Uterus (tissue), 2 donors: ENCODE data around the gene GSG1L.

Experiments
- CTCF ChIP-seq, 4 experiments: fragments of 200-600 bp in 2 of 4; fragments of 450-650 bp in 2 of 4; sonication (generic) in 2 of 4; IDR thresholded peaks; one replicate each; pipeline ENCODE4 v1.5.1; 2016 to 2019; ENCODE audit warnings: antibody characterized with exemption in 4 of 4, mild to moderate bottlenecking in 2 of 4, moderate library complexity in 1 of 4
- POLR2A ChIP-seq, 2 donors: fragments of 450-650 bp; IDR thresholded peaks; one replicate each; pipeline ENCODE4 v1.6.1; 2016; ENCODE audit warnings: antibody characterized with exemption in 2 of 2, mild to moderate bottlenecking in 1 of 2, moderate library complexity in 1 of 2

GRCh38 chr16:27746076-27746855 lies 317.2 kb downstream of the GSG1L start:
- TF ChIP-seq CTCF (IDR thresholded peaks at IDR 0.05) (no peak), POLR2A (IDR thresholded peaks at IDR 0.05) (no peak)
